DOHH2 (cell line): ENCODE data around the gene MXD4.

Experiments
- H3F3A ChIP-seq: fragments of 200-600 bp; sonication (generic), shearing (Covaris generic); 2 replicates; pipeline ENCODE4 v1.6.0; 2016; ENCODE audit warnings: antibody characterized with exemption, mild to moderate bottlenecking; ENCODE audit not compliant: control insufficient read depth, insufficient read depth
- H3K27ac ChIP-seq: fragments of 200-600 bp; sonication (generic); 2 replicates; pipeline ENCODE4 v1.5.1; 2014; ENCODE audit warnings: low read depth, mild to moderate bottlenecking, low read length, moderate library complexity
- H3K27me3 ChIP-seq: fragments of 200-600 bp; sonication (generic); 2 replicates; pipeline ENCODE4 v1.6.1; 2014; ENCODE audit warnings: mild to moderate bottlenecking, low read length, mixed read lengths; ENCODE audit not compliant: control insufficient read depth
- H3K36me3 ChIP-seq: fragments of 200-600 bp; sonication (generic); 2 replicates; pipeline ENCODE4 v1.6.1; 2014; ENCODE audit warnings: mild to moderate bottlenecking, low read length, moderate library complexity, mixed read lengths; ENCODE audit not compliant: control insufficient read depth
- H3K4me1 ChIP-seq: fragments of 200-600 bp; sonication (generic); 2 replicates; pipeline ENCODE4 v1.6.1; 2014; ENCODE audit warnings: mild to moderate bottlenecking, low read length, mixed read lengths; ENCODE audit not compliant: control insufficient read depth
- H3K4me2 ChIP-seq: fragments of 200-600 bp; sonication (generic); 2 replicates; pipeline ENCODE4 v1.6.0; 2014; ENCODE audit warnings: mild to moderate bottlenecking, low read length, moderate library complexity
- H3K4me3 ChIP-seq: fragments of 200-600 bp; sonication (generic); 2 replicates; pipeline ENCODE4 v1.5.1; 2014; ENCODE audit warnings: mild to moderate bottlenecking, low read length, mixed read lengths
- H3K79me2 ChIP-seq: fragments of 200-600 bp; sonication (generic); 2 replicates; pipeline ENCODE4 v1.6.1; 2014; ENCODE audit warnings: mild to moderate bottlenecking, low read length, mixed read lengths; ENCODE audit not compliant: control insufficient read depth
- H3K9me2 ChIP-seq: fragments of 200-600 bp; sonication (generic); replicated peaks from 2 replicates; pipeline ENCODE4 v1.6.1; 2014; ENCODE audit warnings: mild to moderate bottlenecking, low read length, mixed read lengths; ENCODE audit not compliant: control insufficient read depth
- H3K9me3 ChIP-seq: fragments of 200-600 bp; sonication (generic); 2 replicates; pipeline ENCODE4 v1.6.1; 2014; ENCODE audit warnings: antibody characterized with exemption, low read length, mixed read lengths; ENCODE audit not compliant: control insufficient read depth, insufficient read depth
- H4K20me1 ChIP-seq: fragments of 200-600 bp; sonication (generic); 2 replicates; pipeline ENCODE4 v1.6.0; 2014; ENCODE audit warnings: low read depth, mild to moderate bottlenecking, antibody characterized with exemption, low read length, moderate library complexity; ENCODE audit not compliant: control insufficient read depth, insufficient read depth
- CTCF ChIP-seq: fragments of 200-600 bp; sonication (generic); IDR thresholded peaks from one replicate; pipeline ENCODE4 v1.5.1; 2014; ENCODE audit warnings: antibody characterized with exemption, mild to moderate bottlenecking, low read depth, low read length; ENCODE audit not compliant: poor library complexity, severe bottlenecking
- EZH2phosphoT487 ChIP-seq: fragments of 200-600 bp; sonication (generic); IDR thresholded peaks from 2 replicates; pipeline ENCODE4 v1.6.1; 2017; ENCODE audit warnings: borderline replicate concordance, mild to moderate bottlenecking, antibody characterized with exemption, low read length, moderate library complexity, mixed read lengths

The MXD4 gene

GRCh38 chr4:2284934-2285612, 23.2 kb upstream of the MXD4 start:
- Histone ChIP-seq H3K9me3 (no peaks in the 10 kb centered on the region), H4K20me1 (no peaks in the 10 kb centered on the region), H3K27me3 (no peaks in the 10 kb centered on the region; the same call in 1 of the 2 replicates), H3K4me2 (no peak overlapping the region), H3K27ac (no peak overlapping the region), H3K4me1 (peaks cover 15% of the 10 kb centered on the region), H3K36me3 (no peaks in the 10 kb centered on the region), H3K79me2 (no peaks in the 10 kb centered on the region), H3F3A (no peaks in the 10 kb centered on the region), H3K9me2 (no peaks in the 10 kb centered on the region), H3K4me3 (no peak overlapping the region)
- TF ChIP-seq CTCF, result no peak
- TF ChIP-seq EZH2phosphoT487, result no peak

GRCh38 chr4:2284161-2284933, 22.4 kb upstream of the MXD4 start:
- no peaks in the 10 kb centered on the region for H3K9me2 ChIP-seq
- TF ChIP-seq CTCF, result no peak
- no peak for TF ChIP-seq EZH2phosphoT487

GRCh38 chr4:2283199-2283711, 21.3 kb upstream of the MXD4 start:
- H3K79me2 ChIP-seq, result no peaks in the 10 kb centered on the region
- H3F3A ChIP-seq, result no peaks in the 10 kb centered on the region
- no peaks in the 10 kb centered on the region; the same call in 1 of the 2 replicates for H3K27me3 ChIP-seq
- no peak overlapping the region for H3K4me2 ChIP-seq
- no peak overlapping the region for H3K4me3 ChIP-seq
- peaks cover 14% of the 10 kb centered on the region for H3K4me1 ChIP-seq
- no peak for TF ChIP-seq EZH2phosphoT487
- no peak for TF ChIP-seq CTCF
- H3K9me2 ChIP-seq, result no peaks in the 10 kb centered on the region
- H3K36me3 ChIP-seq, result no peaks in the 10 kb centered on the region
- no peaks in the 10 kb centered on the region for H4K20me1 ChIP-seq
- H3K9me3 ChIP-seq, result no peaks in the 10 kb centered on the region
- no peak overlapping the region for H3K27ac ChIP-seq

More at GRCh38 chr4:2284161-2284933, 22.4 kb upstream of the MXD4 start:
- Histone ChIP-seq H3K79me2 (no peaks in the 10 kb centered on the region), H4K20me1 (no peaks in the 10 kb centered on the region), H3K36me3 (no peaks in the 10 kb centered on the region), H3F3A (no peaks in the 10 kb centered on the region), H3K4me1 (peaks cover 14% of the 10 kb centered on the region), H3K27ac (no peak overlapping the region), H3K27me3 (no peaks in the 10 kb centered on the region; the same call in 1 of the 2 replicates), H3K4me2 (no peak overlapping the region), H3K9me3 (no peaks in the 10 kb centered on the region), H3K4me3 (no peak overlapping the region)
